ENCODE results near the gene GAB1.

GAB1 gene

GRCh38 chr4:143381189-143382118 lies 44.8 kb downstream of the GAB1 start:
- peaks cover 10% of the 10 kb centered on the region; the same call in 1 of the 2 replicates for H3K4me1 ChIP-seq (ENCODE audit: control insufficient read depth, insufficient read depth, low read length)
- H3K27ac ChIP-seq (ENCODE audit: extremely low read depth, low read depth, low read length): peak overlapping the region; percentile 59
- no peak overlapping the region for H3K4me3 ChIP-seq (ENCODE audit: low read depth, low read length)
- TF ChIP-seq ZBTB21 (tag by site-specific recombination; IDR thresholded peaks at IDR 0.05) (no peak), ZNF580 (tag by site-specific recombination; IDR thresholded peaks at IDR 0.05) (no peak), FEZF1 (tag by site-specific recombination; IDR thresholded peaks at IDR 0.05) (0 out of 2 replicates have a peak, but pooled peaks have one; percentile 11), ZXDB (tag by site-specific recombination; IDR thresholded peaks at IDR 0.05) (0 out of 2 replicates have a peak, but pooled peaks have one; percentile 21), GLIS1 (tag by site-specific recombination; IDR thresholded peaks at IDR 0.05) (peak; percentile 82), PRDM10 (tag by site-specific recombination; IDR thresholded peaks at IDR 0.05) (peak; percentile 92), ZNF549 (tag by site-specific recombination; IDR thresholded peaks at IDR 0.05) (peak; percentile 63), ZNF394 (tag by site-specific recombination; IDR thresholded peaks at IDR 0.05; ENCODE audit: borderline replicate concordance) (peak; percentile 25; the same call in 1 of the 2 replicates), TRIM28 (IDR thresholded peaks at IDR 0.05; ENCODE audit: borderline replicate concordance, low read length) (peak; percentile 73; the same call in 1 of the 2 replicates), ZNF629 (tag by site-specific recombination; IDR thresholded peaks at IDR 0.05) (peak; percentile 58; the same call in 1 of the 2 replicates), ZNF830 (tag by site-specific recombination; IDR thresholded peaks at IDR 0.05; ENCODE audit: low read depth) (no peak), ZNF10 (tag by site-specific recombination; IDR thresholded peaks at IDR 0.05) (peak; percentile 66; the same call in 1 of the 2 replicates), ZNF600 (tag by site-specific recombination; IDR thresholded peaks at IDR 0.05) (peak; percentile 65; the same call in 1 of the 2 replicates), ZNF747 (tag by site-specific recombination; IDR thresholded peaks at IDR 0.05) (no peak), ZNF837 (tag by site-specific recombination; IDR thresholded peaks at IDR 0.05) (no peak), ZNF610 (tag by site-specific recombination; IDR thresholded peaks at IDR 0.05; ENCODE audit: borderline replicate concordance) (peak; percentile 95; the same call in 1 of the 2 replicates), ZNF660 (tag by site-specific recombination; IDR thresholded peaks at IDR 0.05) (0 out of 2 replicates have a peak, but pooled peaks have one; percentile 32), ZNF366 (tag by site-specific recombination; conservative IDR thresholded peaks at IDR 0.05) (peak; percentile 69), GLI4 (tag by site-specific recombination; IDR thresholded peaks at IDR 0.05) (no peak), ZSCAN30 (tag by site-specific recombination; IDR thresholded peaks at IDR 0.05) (0 out of 2 replicates have a peak, but pooled peaks have one; percentile 23)
- ChIA-PET POLR2A (interaction anchor here (1.2 kb wide), 1 partner anchor 44 kb away, joined by 4 read pairs; the partner anchor contains the start of gene GAB1), CTCF (no interaction called here)
- H3K36me3 ChIP-seq (ENCODE audit: control insufficient read depth in 2 of 2, insufficient read depth in 1 of 2, low read length in 2 of 2): no peaks in the 10 kb centered on the region
- no peaks in the 10 kb centered on the region for H3K9me3 ChIP-seq (ENCODE audit: control insufficient read depth, insufficient read depth, low read depth, low read length)

- Histone ChIP-seq H3K4me3 (ENCODE audit: low read depth, low read length) (no peak overlapping the region), H3K9me3 (ENCODE audit: control insufficient read depth, insufficient read depth, low read depth, low read length) (no peaks in the 10 kb centered on the region), H3K27ac (ENCODE audit: extremely low read depth, low read depth, low read length) (no peak overlapping the region), H3K36me3 (ENCODE audit: control insufficient read depth in 2 of 2, insufficient read depth in 1 of 2, low read length in 2 of 2) (no peaks in the 10 kb centered on the region), H3K4me1 (ENCODE audit: control insufficient read depth, insufficient read depth, low read length) (peaks cover 10% of the 10 kb centered on the region; the same call in 1 of the 2 replicates)
- POLR2A ChIA-PET: interaction anchor here (1.2 kb wide), 1 partner anchor 46 kb away, joined by 4 read pairs; the partner anchor contains the start of gene GAB1
- CTCF ChIA-PET: interaction anchor here (1.2 to 1.4 kb wide), 2 partner anchors 13 to 46 kb away, joined by 3 to 4 read pairs; partner anchors contain the start of gene GAB1
- TF ChIP-seq ZNF335 (tag by site-specific recombination; conservative IDR thresholded peaks at IDR 0.05) (no peak), ZNF423 (tag by site-specific recombination; IDR thresholded peaks at IDR 0.05) (no peak), ZNF248 (tag by site-specific recombination; IDR thresholded peaks at IDR 0.05) (no peak), ZBTB8A (tag by site-specific recombination; IDR thresholded peaks at IDR 0.05) (no peak), ZNF701 (tag by site-specific recombination; IDR thresholded peaks at IDR 0.05) (no peak), ZNF768 (tag by site-specific recombination; IDR thresholded peaks at IDR 0.05) (no peak), ZNF549 (tag by site-specific recombination; IDR thresholded peaks at IDR 0.05) (no peak)
- TF ChIP-seq, protein P1, sequence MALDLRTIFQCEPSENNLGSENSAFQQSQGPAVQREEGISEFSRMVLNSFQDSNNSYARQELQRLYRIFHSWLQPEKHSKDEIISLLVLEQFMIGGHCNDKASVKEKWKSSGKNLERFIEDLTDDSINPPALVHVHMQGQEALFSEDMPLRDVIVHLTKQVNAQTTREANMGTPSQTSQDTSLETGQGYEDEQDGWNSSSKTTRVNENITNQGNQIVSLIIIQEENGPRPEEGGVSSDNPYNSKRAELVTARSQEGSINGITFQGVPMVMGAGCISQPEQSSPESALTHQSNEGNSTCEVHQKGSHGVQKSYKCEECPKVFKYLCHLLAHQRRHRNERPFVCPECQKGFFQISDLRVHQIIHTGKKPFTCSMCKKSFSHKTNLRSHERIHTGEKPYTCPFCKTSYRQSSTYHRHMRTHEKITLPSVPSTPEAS (tag by site-specific recombination; IDR thresholded peaks at IDR 0.05): no peak
These were observed 45.9 kb downstream of the GAB1 start for GRCh38 chr4:143382596-143382995.
